K562 (cell line): ENCODE data around the gene SHISAL2A. TPM values are rescaled to one million over a fixed set of nuclear protein-coding genes. Genes with fewer than 3 reads are reported as not detected.
A peak's percentile ranks its signal among the peaks of the same experiment; 100 is the strongest.

Source experiments
- ATAC-seq: fragments of 200-7000 bp; cut with Tn5 transposase; 3 replicates; pipeline ENCODE4 v1.9.1; 2020; ENCODE audit warnings: moderate library complexity
- BruUV-seq: library from RNA; stranded (reverse); fragments of 400-500 nt; replicated peaks from 2 replicates; lab custom pipeline; 2021; lab: Mats Ljungman, UMichigan
- CTCF ChIA-PET: fragments of 300-600 bp; formaldehyde crosslinking; extraction: SDS; loops from one replicate; lab custom pipeline; 2021; ENCODE audit warnings: low intra/inter-chr PET ratio; lab: Yijun Ruan, JAX
- POLR2A ChIA-PET: fragments of 300-600, 350-650 bp; sonication (Branson Sonifier 250); formaldehyde crosslinking; extraction: SDS; loops from one replicate; lab custom pipeline; 2021; ENCODE audit warnings: antibody characterized with exemption, inconsistent platforms; lab: Yijun Ruan, JAX
- DNase-seq, 4 experiments: peaks; one replicate each; pipeline versions ENCODE4 v3.0.0 to v3.0.0-alpha.2; 2011 to 2018; ENCODE audit warnings: low spot score in 3 of 4, mixed read lengths in 3 of 4; ENCODE audit errors: extremely low read depth in 1 of 4
- FAIRE-seq: peaks from 2 replicates; lab custom pipeline; 2011; peaks lifted over from hg19 to GRCh38; lab: Jason Lieb, UNC
- H2AFZ ChIP-seq: 2 replicates; pipeline ENCODE4 v1.6.0; 2011; ENCODE audit warnings: low read depth, low read length, control low read depth, inconsistent platforms
- H3K27ac ChIP-seq: fragments of 200-600 bp; 3 replicates; pipeline ENCODE4 v1.8.0; 2011; ENCODE audit warnings: low read depth, mild to moderate bottlenecking, control low read depth, inconsistent platforms, low read length, moderate library complexity, mixed read lengths; ENCODE audit errors: extremely low read depth
- H3K27me3 ChIP-seq, 2 experiments: fragments of 300-600 bp in 1 of 2; 2 replicates in 1 of 2; 3 replicates in 1 of 2; pipeline versions ENCODE4 v1.6.0 to v1.8.0; 2011; ENCODE audit warnings: inconsistent platforms in 2 of 2, low read length in 2 of 2, mild to moderate bottlenecking in 1 of 2, mixed read lengths in 1 of 2, moderate library complexity in 1 of 2; ENCODE audit not compliant: control insufficient read depth in 2 of 2, insufficient read depth in 2 of 2
- H3K36me3 ChIP-seq: fragments of 300-600 bp; 3 replicates; pipeline ENCODE4 v1.8.0; 2011; ENCODE audit warnings: mild to moderate bottlenecking, low read length, inconsistent platforms; ENCODE audit not compliant: control insufficient read depth, insufficient read depth
- H3K4me1 ChIP-seq, 2 experiments: fragments of 200-600 bp in 1 of 2; replicated peaks in 1 of 2; 2 replicates in 1 of 2; 3 replicates in 1 of 2; pipeline versions ENCODE4 v1.5.1 to v1.8.0; 2011; ENCODE audit warnings: inconsistent platforms in 2 of 2, low read length in 2 of 2, mild to moderate bottlenecking in 1 of 2, mixed read lengths in 1 of 2, moderate library complexity in 1 of 2; ENCODE audit not compliant: control insufficient read depth in 2 of 2, insufficient read depth in 2 of 2
- H3K4me2 ChIP-seq: 2 replicates; pipeline ENCODE4 v1.6.1; 2011; ENCODE audit warnings: low read length, control low read depth, inconsistent platforms, mixed read lengths; ENCODE audit not compliant: insufficient read depth
- H3K4me3 ChIP-seq: fragments of 200-600 bp; sonication (generic), shearing (Covaris generic); 2 replicates; pipeline ENCODE4 v1.5.1; 2016; ENCODE audit warnings: control low read depth, inconsistent platforms
- H3K79me2 ChIP-seq: fragments of 200-600 bp; 3 replicates; pipeline ENCODE4 v1.8.0; 2011; ENCODE audit warnings: low read length, inconsistent platforms; ENCODE audit not compliant: control insufficient read depth, insufficient read depth
- H3K9ac ChIP-seq, 2 experiments: 2 replicates each; pipeline versions ENCODE4 v1.6.0 to v1.6.1; 2011; ENCODE audit warnings: low read depth in 2 of 2, low read length in 2 of 2, control low read depth in 1 of 2, inconsistent platforms in 1 of 2, mild to moderate bottlenecking in 1 of 2, mixed read lengths in 1 of 2; ENCODE audit not compliant: insufficient read depth in 1 of 2
- H3K9me1 ChIP-seq: one replicate; pipeline ENCODE4 v1.6.0; 2011; ENCODE audit warnings: inconsistent platforms, mild to moderate bottlenecking, low read length, moderate library complexity; ENCODE audit not compliant: control insufficient read depth, insufficient read depth
- H3K9me3 ChIP-seq: replicated peaks from 2 replicates; pipeline ENCODE4 v1.5.1; 2011; ENCODE audit warnings: low read depth, low read length, inconsistent platforms; ENCODE audit not compliant: control insufficient read depth, insufficient read depth
- H4K20me1 ChIP-seq: replicated peaks from 2 replicates; pipeline ENCODE4 v1.6.1; 2011; ENCODE audit warnings: low read length, inconsistent platforms, mixed read lengths; ENCODE audit not compliant: control insufficient read depth, insufficient read depth
- CC2D1A ChIP-seq: fragments of 450-650 bp; IDR thresholded peaks from 2 replicates; pipeline ENCODE4 v1.6.1; 2017; ENCODE audit warnings: mild to moderate bottlenecking
- NFE2L1 ChIP-seq: fragments of 450-650 bp; IDR thresholded peaks from 2 replicates; pipeline ENCODE4 v1.6.1; 2016; ENCODE audit warnings: missing genetic modification characterization, low read depth, mild to moderate bottlenecking, missing compliant biosample characterization, moderate library complexity, borderline replicate concordance
- PURB ChIP-seq: sonication (generic); formaldehyde crosslinking; IDR thresholded peaks from 2 replicates; pipeline ENCODE4 v1.9.0; 2021; ENCODE audit warnings: low read depth, mild to moderate bottlenecking, missing genetic modification reagents
- TCF7L2 ChIP-seq: fragments of 150-350 bp; IDR thresholded peaks from 2 replicates; pipeline ENCODE4 v1.6.1; 2016; ENCODE audit warnings: low read depth, mild to moderate bottlenecking, low read length, moderate library complexity
- TFAP4 ChIP-seq: sonication (generic); formaldehyde crosslinking; IDR thresholded peaks from 2 replicates; pipeline ENCODE4 v1.8.0; 2022; ENCODE audit warnings: missing genetic modification reagents, mild to moderate bottlenecking, moderate library complexity, borderline replicate concordance
- ZC3H4 ChIP-seq: sonication (generic); formaldehyde crosslinking; IDR thresholded peaks from 2 replicates; pipeline ENCODE4 v1.9.0; 2021; ENCODE audit warnings: missing genetic modification reagents, borderline replicate concordance
- ZKSCAN1 ChIP-seq: fragments of 150-350 bp; IDR thresholded peaks from 2 replicates; pipeline ENCODE4 v1.6.1; 2016; ENCODE audit warnings: low read depth, low read length
- ZNF436 ChIP-seq: fragments of 250-450, 450-650 bp; sonication (Bioruptor Pico); formaldehyde crosslinking; IDR thresholded peaks from 2 replicates; pipeline ENCODE4 v1.7.0; 2020; ENCODE audit warnings: mild to moderate bottlenecking
- WGBS: fragments of 100-300 bp; shearing (Covaris generic); methylation state at CpG from one replicate; pipeline ENCODE4 v1.1.6; 2016; ENCODE audit warnings: low coverage, mixed read lengths; ENCODE audit not compliant: insufficient coverage; ENCODE audit errors: missing lambda C conversion rate; 5-methylcytosine and 5-hydroxymethylcytosine counted together
- in situ Hi-C: fragments of 300-500 bp; cut with MboI; formaldehyde crosslinking; loops from 4 replicates; pipeline ENCODE4 v1.15.0; 2018; ENCODE audit warnings: inconsistent platforms, mixed read lengths
- intact Hi-C: fragments of 100-400 bp; cut with micrococcal nuclease; formaldehyde crosslinking; loops from 2 replicates; pipeline ENCODE4 v1.14.2; 2022
- polyA plus RNA-seq, 8 experiments: library from polyadenylated mRNA; depleted of rRNA in 4 of 8; stranded (reverse) in 5 of 8; unstranded in 3 of 8; fragments of >200 nt; fragmentation: Nextera tagmentation in 2 of 8; fragmentation: Illumina TruSeq in 1 of 8; extraction: Ambion mirVana in 2 of 8; extraction: Trizol in 1 of 8; gene quantifications; 2 replicates each; pipeline versions ENCODE4 v1.2.1 to v1.2.3, GENCODE V29; 2011 to 2014; ENCODE audit warnings: inconsistent platforms in 1 of 8, missing spikeins in 1 of 8
- total RNA-seq, 7 experiments: library from RNA; depleted of rRNA in 6 of 7; stranded (reverse); fragments of >200 nt in 6 of 7; fragmentation: Illumina TruSeq in 2 of 7; extraction: Trizol in 2 of 7; gene quantifications; 2 replicates each; pipeline versions ENCODE4 v1.2.1 to v1.2.3, GENCODE V29; 2011 to 2021; ENCODE audit warnings: low replicate concordance in 1 of 7

SHISAL2A gene
- total and polyA plus RNA-seq, 9 of the 15 experiments (the other 6 are each of a cell fraction or from before 2014, with no cell fraction given): 0.11 TPM; not detected in 8

GRCh38 chr1:52676249-52676903 lies 43.4 kb downstream of the SHISAL2A start:
- POLR2A ChIA-PET: interaction anchor here (1.8 kb wide), 1 partner anchor 8 kb away, joined by 7 read pairs; no protein-coding TSS in a partner anchor
- Histone ChIP-seq H3K4me3 (no peak overlapping the region), H3K27me3 (no peaks in the 10 kb centered on the region), H3K79me2 (no peaks in the 10 kb centered on the region), H3K27ac (no peak overlapping the region), H3K9me3 (no peaks in the 10 kb centered on the region), H3K4me1 (peaks cover 0 to 22% of the 10 kb centered on the region in 2 experiments; a peak in 4 of 5 replicates), H3K9ac (peak overlapping the region in 1 of 2 experiments; percentile 65; a peak in 1 of 4 replicates), H3K9me1 (no peaks in the 10 kb centered on the region), H3K36me3 (no peaks in the 10 kb centered on the region), H2AFZ (no peak overlapping the region), H4K20me1 (no peaks in the 10 kb centered on the region), H3K4me2 (no peak overlapping the region)
- peak; percentile 19; the same call in 1 of the 3 replicates for ATAC-seq
- in situ Hi-C loops (loop anchor here (25.0 kb wide), 1 partner anchor 539 kb away; the partner anchor contains the start of gene ZFYVE9), intact Hi-C loops (no loop called here)
- CTCF ChIA-PET: no interaction called here
- TF ChIP-seq CC2D1A (no peak), ZKSCAN1 (no peak), PURB (no peak), TCF7L2 (no peak), NFE2L1 (tag) (no peak), ZC3H4 (no peak), TFAP4 (no peak), ZNF436 (no peak)
- BruUV-seq: no TSS peak
- WGBS: 66% methylated on average over 8 of the region's 8 CpGs
- FAIRE-seq: no peak
- no peak for DNase-seq
